ENCODE results near the gene RNFT2.

GRCh38 chr12:116717466-116718437, 20.4 kb upstream of the RNFT2 start:
- no peak for TF ChIP-seq CTCF (conservative IDR thresholded peaks at IDR 0.05)
- TF ChIP-seq ZFX (IDR thresholded peaks at IDR 0.05), result no peak
